ENCODE measurements around the gene DVL3.
"Not testable (repeated sequence)": the region's sequence is repeated elsewhere in the genome, so short reads cannot be mapped to it uniquely, and the experiment has no call there.

DVL3 gene

DNA sequence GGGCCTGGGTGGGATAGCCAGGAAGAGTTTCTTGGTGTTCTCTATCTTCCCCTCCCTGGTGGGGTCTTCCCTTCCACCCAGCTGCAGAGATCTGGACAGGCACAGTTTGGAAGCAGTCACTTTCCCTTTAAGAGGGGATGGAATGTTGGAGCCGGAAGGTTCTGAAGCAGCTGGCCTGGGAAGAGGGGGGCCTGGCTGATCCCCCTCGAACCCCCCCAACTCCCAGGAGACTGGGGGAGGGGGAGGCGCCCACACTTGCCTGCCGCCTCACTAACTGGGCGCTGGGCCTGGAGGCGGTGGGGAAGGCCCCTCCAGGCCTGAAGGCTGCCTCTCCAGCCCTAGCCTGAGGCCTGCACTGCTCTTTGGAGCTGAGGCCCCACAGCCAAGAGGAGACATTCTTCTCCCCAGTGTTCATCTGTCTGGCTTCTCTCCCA is 1.4 kb downstream of the DVL3 start:
- no peak for DNase-seq

DNA sequence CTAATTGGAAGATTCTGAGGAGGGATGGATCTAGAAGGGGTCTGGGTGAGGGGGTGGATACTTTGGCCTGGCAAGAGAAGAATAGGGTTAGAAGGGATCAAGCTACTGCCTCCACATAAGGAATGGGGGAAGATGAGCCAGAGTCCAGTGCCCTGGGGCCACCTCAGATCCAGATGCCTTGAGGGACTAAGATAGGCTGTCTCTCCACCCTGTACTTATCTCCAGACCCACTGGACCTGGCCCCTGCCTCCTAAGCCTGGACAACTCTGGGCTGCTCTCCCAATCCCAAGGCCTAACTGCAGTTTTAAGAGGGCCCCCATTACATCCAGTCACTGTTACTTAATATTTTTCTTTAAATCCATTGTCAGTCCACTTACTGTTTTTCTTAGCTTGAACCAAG is 2.0 kb downstream of the DVL3 start:
- DNase-seq, result no peak

GRCh38 chr3:184158404-184158803 is 3.2 kb downstream of the DVL3 start:
- no peak for DNase-seq

GRCh38 chr3:184160456-184160855 is 5.3 kb downstream of the DVL3 start:
- DNase-seq, result no peak

DNA sequence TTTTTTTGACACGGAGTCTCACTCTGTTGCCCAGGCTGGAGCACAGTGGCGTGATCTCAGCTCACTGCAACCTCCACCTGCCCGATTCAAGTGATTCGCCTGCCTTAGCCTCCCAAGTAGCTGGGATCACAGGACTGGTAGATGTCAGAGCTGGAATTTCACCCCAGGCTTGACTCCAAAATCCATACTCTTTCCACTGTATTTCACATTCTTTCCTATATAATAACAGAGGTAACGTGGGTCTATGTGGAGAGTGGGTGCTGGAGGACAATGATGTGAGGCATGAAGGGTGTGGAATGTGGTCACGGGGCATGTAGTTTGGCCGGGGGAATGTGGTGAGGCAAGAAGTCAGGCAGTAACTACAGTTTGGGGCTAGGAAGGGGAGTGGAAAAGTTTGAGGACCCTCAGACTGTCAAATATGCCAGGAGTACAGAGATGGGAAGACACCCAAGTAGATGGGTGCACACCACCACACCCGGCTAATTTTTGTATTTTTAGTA is 7.4 kb downstream of the DVL3 start:
- DNase-seq, result not testable (repeated sequence)

DNA sequence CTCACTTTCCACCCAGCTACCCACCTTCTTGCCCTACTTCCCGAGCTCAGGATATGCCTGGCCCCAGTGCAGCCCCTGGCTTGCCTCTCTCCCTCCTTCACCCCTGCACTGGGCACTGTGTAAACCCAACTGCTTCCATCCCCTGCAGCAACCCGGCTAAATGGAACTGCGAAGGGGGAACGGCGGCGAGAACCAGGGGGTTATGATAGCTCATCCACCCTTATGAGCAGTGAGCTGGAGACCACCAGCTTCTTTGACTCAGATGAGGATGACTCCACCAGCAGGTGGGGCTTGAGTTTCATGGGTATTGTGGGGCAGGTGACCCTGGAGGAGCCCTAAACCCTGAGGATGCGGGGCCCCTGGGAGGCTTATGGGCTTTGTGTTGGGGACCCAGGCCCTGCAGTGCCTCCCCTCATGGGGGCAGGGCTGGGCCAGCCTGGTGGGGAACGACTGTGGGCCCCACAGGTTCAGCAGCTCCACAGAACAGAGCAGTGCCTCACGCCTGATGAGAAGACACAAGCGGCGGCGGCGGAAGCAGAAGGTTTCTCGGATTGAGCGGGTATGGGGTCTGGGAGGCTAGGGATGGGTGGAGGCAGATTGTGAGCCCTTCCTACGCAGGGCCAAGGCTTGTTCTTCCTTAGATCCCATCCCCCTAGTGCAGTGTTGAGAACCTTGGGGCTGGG is 9.6 kb downstream of the DVL3 start:
- DNase-seq, result no peak

DNA sequence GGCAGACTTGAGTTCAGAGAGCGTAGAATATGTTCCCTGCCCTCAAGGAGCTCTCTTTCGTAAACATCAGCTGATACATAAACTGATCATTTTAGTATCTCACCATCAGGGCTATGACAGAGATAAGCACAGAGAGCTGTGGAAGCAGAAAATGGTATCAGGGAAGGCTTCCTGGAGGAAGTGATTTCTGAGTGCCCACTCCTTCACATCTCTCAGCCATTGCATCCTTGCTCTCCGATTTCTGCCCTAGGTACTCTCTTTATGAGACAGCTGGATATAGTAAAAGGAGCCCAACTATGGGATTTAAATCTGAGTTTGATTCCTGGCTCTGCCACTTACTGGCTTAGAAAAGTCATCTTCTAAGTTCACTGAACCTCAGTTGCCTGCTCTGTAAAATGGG is 10.4 kb downstream of the DVL3 start:
- DNase-seq, result no peak

DNA sequence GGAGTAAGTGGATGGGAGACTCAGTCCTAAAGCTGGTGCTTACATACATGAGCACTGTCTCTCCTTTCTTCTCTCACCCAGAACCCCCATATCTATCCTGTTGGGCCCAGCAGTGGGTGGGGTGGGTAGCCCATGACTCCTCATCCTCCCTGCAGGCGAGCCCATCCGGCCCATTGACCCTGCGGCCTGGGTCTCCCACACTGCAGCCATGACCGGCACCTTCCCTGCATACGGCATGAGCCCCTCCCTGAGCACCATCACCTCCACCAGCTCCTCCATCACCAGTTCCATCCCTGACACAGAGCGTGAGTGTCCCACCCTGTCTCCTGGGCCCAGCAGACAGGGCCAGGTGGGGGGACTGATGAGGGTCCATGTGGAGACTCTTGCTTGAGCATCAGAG is 11.5 kb downstream of the DVL3 start:
- DNase-seq, result no peak

DNA sequence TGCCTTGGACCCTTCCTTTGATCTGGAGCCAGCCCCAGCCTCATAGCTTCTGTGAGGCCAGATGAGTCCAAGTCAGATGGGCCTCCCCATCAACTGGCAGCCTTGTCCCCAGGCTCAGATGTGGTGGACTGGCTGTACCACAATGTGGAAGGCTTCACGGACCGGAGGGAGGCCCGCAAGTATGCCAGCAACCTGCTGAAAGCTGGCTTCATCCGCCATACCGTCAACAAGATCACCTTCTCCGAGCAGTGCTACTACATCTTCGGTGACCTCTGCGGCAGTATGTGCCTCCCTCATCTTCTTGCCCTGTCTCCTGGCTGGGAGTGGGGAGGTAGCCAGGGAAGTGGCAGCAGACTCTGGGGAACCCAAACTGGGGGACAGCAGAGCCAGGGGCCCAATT is 12.6 kb downstream of the DVL3 start:
- DNase-seq, result no peak

DNA sequence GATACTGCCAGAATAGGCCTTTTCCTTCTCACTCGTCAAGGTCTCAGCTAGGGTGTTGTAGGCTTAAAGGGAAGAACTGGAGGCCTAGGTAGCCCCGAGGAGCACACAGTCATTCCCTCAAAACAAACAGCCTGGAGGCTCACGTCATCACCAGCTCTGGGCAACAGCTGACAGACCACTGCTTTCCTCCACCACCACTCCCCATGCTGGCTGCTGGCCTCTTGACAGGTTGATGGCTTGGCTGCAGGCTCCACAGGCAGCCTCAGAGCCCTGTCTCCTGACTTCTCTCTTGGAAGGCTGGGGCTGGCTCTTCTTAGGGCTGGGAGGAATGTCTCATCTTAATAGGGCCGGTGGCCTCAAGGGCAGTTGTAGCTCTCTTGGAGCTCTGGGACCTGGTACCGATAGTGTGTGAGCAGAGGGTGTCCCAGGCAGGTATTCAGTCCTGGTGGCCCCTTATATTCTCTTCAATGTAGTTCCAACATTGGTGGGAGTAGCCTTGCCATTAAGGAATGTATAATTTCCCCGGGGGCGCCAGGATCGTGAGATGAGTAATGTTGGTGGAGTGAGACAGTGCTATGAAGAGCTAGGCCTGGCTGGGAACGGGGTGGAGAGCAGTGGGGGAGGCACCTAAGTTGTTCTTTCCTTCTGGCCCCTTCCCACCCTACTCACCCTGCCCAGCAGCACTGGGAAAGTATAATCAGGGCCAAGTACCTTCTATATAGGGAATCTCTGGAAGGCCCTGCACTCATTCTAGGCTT is 13.4 kb downstream of the DVL3 start:
- no peak for DNase-seq

DNA sequence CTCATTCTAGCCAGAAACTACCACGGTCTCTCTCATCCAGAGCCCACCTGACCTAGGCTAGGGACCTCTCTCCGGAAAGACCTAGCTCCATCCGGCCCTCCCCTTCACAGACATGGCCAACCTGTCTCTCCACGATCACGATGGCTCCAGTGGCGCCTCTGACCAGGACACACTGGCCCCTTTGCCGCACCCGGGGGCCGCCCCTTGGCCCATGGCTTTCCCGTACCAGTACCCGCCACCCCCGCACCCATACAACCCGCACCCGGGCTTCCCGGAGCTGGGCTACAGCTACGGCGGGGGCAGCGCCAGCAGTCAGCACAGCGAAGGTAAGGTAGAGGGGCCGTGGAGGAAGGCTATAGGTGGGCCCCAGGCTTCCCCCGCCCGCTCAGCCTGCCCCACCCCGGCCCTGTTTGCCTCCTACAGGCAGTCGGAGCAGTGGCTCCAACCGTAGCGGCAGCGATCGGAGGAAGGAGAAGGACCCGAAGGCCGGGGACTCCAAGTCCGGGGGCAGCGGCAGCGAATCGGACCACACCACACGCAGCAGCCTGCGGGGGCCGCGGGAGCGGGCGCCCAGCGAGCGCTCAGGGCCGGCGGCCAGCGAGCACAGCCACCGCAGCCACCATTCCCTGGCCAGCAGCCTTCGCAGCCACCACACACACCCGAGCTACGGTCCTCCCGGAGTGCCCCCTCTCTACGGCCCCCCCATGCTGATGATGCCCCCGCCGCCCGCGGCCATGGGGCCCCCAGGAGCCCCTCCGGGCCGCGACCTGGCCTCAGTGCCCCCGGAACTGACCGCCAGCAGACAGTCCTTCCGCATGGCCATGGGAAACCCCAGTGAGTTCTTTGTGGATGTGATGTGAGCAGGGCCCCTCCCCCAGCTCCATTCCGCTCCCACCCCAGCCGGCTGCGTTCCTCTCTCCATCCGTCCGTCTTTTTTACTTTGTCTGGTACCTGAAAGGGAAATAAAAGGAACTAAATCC is 15.0 kb downstream of the DVL3 start:
- DNase-seq, result no peak

DNA sequence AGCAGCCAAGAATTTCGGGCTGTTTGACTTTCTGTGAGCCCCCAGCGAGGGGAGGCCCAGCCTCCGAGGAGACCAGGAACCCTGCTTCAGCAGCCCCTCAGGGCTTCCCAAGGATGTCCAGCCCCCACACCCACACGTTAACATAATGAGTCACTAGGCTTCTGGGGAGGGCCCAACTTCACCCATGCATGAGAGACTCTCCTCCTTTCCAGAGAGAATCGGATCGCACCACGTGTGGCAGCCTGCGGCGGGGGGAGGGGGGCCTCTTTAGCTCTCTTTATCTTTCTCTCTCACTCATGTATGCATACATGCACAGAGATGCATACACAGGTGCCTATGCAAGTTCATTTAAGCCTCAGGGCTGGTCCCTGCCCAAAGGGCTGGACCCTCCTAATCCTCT is 16.4 kb downstream of the DVL3 start:
- DNase-seq, result no peak

GRCh38 chr3:184172681-184173373 is 17.6 kb downstream of the DVL3 start:
- DNase-seq, result no peak

DNA sequence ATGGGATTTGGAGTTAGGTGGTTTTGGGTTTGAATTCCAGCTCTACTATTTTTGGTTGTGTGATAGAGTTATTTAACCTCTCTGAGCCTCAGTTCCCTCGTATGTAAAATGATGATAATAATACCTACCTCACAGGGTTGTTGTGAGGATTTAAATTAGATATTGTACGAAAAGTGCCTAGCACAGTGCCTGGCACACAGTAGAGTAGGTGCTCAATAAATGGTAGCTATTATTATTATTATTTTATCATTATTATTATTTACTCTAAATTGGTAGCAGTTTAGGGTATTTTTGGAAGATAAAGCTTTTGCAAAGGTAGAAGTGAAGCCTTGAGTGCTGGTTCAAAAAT is 18.2 kb downstream of the DVL3 start:
- no peak for DNase-seq

DNA sequence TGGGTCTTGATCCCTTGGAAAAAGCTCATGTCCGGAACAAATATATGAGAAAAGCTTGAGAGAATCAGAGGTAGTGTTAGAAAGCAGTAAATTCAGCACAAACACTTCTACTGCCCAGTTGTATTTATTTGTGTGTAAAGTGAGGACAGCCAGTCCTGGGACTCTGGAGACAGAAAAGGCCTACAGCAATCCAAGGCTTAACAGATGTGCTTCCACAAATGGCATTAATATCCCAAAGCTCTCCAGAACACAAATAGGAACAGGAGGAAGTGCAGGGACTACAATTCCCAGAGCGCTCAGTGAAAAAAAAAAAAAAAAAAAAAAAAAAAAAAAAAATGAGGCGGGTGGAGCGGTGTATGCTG is 19.1 kb downstream of the DVL3 start:
- DNase-seq, result no peak

DNA sequence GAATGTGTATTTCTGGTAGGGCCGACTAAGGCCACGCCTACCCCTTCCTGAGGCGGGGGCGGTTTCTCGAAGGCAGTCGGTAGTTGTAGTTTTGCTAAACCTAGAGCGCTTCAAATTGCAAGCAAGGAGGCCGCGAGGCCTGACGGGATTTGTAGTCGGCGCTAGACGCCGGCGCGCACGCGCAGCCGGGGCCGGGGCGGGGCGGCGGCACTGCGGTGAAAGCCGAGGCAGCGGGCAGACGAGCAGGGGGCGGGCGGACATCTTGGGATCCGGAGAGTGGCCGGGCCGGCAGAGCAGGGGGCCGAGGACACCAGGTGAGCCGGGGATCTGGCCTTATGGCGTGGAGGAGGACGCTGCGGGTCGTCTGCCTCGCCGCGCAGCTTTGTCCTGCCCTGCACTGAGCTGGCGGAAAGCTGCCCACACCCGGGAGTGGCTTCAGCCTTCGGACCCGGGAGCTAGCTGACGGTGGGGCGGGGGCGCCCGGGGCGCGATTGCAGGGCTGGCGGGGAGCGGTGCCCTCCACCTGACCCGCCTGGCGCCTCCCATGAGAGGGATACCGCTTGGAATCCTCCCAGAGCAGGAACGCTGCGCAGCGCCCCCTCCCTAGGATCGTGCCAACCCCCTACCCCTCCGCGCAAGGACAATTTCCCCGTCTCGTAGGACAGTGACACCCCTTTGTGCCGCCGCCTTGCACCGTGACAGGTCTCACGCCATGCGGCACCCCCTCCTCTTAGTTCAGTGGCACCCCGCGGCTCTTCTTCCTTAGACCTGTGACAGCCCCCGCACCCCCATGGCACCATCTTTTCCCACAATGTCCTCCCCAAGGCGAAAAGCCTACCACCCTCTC is 19.7 kb downstream of the DVL3 start, which contains the start of gene AP2M1:
Gene AP2M1, plus strand, starts transcription at position 210 of the 847 bp plus-strand sequence. CDS start 2,139 bp downstream, outside the sequence.
- peak; percentile 84 for DNase-seq

DNA sequence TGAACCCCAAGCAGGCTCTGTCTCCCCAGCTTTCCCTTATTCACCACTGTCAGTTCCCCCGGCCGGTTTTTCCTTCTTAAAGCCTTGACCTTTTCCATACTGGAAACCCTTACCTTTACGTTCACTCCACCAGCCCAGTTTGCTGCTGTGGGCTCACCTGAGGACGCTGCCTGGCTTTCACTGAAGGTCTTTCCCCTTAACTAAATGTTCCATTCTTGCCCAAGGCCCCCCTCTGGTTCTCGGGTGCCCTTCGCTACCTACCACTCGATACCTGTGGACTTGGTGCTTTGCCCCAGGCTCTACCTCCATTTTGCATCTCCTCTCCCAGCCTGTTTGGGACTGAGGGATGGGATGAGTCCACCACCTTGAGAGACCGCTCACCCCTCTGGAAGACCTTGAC is 20.3 kb downstream of the DVL3 start:
- DNase-seq, result no peak

DNA sequence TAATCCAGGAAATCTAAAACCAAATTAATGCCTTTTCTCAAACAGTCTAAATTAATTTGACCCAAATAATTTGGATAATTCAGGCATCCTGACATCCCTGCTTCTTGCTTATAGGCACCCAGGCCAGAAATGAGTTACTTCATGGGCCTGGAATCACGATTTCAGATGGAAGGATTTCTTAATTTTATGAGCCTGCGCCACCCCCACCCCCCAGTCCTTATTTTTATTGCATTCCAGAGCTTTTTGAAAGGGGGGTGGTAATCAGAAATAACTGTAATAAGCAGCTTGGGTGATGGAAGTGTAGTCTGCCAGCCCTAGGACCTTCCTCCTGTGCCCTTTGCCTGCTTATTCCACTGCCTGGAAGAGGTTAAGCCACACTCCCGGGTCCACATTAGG is 20.8 kb downstream of the DVL3 start:
- DNase-seq, result no peak

GRCh38 chr3:184176377-184177330 is 21.5 kb downstream of the DVL3 start:
- DNase-seq, result no peak

DNA sequence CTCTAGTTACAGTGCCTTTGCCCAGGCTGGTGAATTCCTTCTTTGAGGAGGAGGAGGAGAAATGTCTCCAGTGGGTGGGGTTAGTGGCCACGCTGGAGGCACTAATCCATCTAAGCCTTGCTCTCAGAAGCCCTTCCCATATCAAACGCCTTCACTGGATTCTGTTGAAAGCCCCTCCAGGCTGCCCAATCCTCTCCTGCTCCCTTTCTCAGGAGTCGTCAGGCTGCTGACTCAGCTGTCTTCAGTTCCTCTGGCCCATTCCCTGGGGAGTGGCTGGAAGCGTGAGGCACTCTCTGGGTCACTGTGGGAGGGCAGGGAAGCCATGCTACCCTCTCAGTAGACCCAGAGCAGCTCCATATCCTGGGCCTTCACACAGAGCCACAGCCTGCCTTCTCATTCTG is 22.2 kb downstream of the DVL3 start:
- DNase-seq, result no peak
